ENCODE measurements around the gene MUC7.
A peak's percentile ranks its signal among the peaks of the same experiment; 100 is the strongest.

DNA sequence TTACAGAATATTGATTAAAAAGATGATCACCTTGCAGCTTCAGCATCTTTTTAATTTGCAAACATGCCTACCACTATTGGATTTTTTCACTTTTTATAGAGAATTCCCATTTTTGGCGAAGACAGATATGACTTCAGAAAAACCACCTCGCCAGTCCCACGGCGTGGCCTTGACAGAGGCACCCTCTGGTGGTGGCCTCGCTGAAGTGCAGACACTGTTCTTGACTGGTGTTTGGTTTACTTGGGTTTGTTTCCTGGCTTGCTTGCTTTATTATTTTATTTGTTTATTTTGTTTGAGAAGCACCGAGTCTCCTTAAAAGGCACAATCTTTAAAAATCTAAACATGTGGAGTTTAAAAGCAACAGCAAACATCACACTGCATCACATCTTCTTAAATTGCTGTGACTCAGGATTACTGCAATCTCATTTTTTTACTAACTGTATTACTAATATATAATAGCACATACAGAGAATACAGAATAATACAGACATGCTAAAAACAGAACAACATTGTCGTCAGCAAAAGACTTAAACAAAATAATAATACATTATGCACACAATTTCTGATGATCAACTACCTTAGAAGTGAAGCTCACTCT, 33.3 kb downstream of the MUC7 start:
- TF ChIP-seq, protein P1, sequence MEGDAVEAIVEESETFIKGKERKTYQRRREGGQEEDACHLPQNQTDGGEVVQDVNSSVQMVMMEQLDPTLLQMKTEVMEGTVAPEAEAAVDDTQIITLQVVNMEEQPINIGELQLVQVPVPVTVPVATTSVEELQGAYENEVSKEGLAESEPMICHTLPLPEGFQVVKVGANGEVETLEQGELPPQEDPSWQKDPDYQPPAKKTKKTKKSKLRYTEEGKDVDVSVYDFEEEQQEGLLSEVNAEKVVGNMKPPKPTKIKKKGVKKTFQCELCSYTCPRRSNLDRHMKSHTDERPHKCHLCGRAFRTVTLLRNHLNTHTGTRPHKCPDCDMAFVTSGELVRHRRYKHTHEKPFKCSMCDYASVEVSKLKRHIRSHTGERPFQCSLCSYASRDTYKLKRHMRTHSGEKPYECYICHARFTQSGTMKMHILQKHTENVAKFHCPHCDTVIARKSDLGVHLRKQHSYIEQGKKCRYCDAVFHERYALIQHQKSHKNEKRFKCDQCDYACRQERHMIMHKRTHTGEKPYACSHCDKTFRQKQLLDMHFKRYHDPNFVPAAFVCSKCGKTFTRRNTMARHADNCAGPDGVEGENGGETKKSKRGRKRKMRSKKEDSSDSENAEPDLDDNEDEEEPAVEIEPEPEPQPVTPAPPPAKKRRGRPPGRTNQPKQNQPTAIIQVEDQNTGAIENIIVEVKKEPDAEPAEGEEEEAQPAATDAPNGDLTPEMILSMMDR (conservative IDR thresholded peaks at IDR 0.05 in 1 of 2, IDR thresholded peaks at IDR 0.05 in 1 of 2; ENCODE audit: extremely low read depth in 1 of 2, insufficient read depth in 1 of 2, low read depth in 1 of 2, low read length in 2 of 2) = peak; percentile 97 to 99
- TF ChIP-seq EZH2 (IDR thresholded peaks at IDR 0.05; ENCODE audit: borderline replicate concordance, low read length) = no peak
